ENCODE results near the gene ACBD7.

Gene ACBD7

GRCh38 chr10:15084502-15084922 lies 4.1 kb downstream of the ACBD7 start:
- no peak for DNase-seq

- DNase-seq = no peak
Observed at GRCh38 chr10:15083674-15084501, 4.7 kb downstream of the ACBD7 start.

DNA sequence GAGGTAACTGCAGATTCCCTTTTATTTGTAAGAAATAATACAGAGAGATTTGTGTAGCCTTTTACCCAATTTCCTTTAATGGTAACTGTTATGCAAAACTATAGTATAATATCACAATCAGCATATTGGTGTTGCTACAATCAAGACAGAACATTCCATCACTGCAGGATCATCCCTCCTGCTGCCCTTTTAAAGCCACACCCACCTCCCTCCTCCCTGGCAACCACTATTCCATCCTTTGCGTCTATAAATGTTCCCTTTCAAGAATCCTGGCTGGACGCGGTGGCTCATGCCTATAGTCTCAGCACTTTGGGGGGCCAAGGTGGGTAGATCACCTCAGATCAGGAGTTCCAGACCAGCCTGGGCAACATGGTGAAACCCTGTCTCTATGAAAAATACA lies 13.2 kb downstream of the ACBD7 start:
- no peak for DNase-seq

GRCh38 chr10:15072358-15072757 lies 16.2 kb downstream of the ACBD7 start:
- DNase-seq = no peak

- DNase-seq = no peak
Observed at GRCh38 chr10:15069230-15069629, 19.3 kb downstream of the ACBD7 start.

DNA sequence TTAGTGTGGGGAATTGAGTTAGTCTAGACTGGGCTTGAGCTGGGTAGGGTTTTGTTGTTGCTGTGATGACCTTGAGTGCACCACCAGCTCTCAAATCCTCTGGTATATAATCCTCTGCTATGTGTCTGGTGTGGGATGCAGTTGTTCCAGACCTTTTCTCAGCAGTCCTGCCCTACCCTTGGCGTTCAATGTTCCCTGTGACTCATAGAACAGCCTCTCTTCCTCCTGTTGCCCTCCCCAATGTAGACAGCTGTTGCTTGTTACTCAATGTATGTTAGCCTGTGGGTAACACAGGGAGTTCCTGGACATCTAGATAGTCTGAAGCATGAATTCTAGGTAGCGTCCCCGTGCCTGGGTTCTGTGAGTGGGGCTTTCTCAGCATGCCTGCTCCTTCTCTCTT lies 19.8 kb downstream of the ACBD7 start:
- no peak for DNase-seq

DNA sequence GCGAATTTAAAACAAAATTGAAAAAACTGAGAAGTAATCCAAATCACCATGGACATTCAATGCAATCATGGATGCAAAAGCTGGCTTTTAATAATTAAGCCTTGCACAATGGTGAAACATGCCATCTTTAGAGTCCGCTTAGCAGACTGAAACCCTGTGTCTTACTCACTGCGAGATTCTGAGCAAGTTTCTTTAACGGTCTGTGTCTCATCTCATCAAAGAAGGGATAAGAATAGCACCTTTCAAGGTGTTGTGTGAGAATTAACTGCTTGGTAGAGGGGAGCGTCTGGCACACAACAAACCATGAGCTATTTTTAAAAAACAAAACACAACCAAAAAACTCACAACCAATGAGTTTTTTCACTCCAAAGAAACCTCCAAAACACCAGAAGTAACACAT lies 21.4 kb downstream of the ACBD7 start:
- no peak for DNase-seq

DNA sequence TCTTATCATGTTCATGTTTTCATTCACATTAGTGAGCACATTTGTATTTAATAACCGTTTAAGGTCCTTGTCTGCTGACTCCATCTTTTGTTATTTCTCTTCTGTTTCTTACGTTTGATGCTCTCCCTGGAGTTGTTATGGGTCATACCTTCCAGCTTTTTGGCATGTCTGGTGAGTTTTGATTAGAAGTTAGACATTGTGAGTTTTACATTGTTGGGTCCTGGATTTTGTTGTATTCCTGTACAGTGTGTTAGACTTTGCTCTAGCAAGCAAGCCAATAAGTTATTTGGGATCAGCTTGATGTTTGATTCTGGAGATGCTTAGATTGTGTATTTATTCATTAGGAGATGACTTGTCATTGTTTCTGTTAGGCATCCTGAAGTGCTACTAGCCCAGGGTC lies 27.9 kb downstream of the ACBD7 start:
- DNase-seq = no peak

DNA sequence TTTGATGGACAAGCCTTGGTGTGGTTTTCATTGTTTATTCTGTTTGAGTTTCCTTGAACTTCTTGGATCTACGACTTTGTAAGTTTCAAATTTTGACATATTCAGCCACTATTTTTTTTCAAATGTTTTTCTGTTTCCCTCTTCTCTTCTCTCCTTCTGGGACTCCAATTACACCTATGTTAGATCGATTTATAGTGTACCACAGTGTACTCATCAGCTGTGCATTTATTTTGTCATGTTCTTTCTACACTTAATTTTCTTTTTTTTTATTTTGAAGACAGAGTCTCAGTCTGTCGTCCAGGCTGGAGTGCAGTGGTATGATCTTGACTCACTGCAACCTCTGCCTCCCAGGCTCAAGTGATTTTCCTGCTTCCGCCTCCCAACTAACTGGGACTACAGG lies 28.7 kb downstream of the ACBD7 start:
- DNase-seq = no peak

GRCh38 chr10:15058689-15059088 lies 29.9 kb downstream of the ACBD7 start:
- DNase-seq = no peak

- DNase-seq = no peak
Observed at GRCh38 chr10:15053061-15053460, 35.5 kb downstream of the ACBD7 start.

DNA sequence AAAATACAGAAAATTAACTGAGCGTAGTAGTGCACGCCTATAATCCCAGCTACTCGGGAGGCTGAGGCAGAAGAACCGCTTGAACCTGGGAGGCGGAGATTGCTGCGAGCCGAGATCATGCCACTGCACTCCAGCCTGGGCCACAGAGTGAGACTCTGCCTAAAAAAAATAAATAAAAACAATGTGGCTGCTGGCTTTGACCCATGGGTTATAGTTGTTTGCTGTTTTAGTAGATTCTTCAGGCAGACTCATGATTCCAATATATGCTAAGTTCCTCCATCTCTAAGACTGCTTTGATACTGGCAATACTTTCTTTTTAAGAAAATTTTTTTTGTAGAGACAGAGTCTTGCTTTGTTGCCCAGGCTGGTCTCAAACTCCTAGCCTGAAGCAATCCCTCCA lies 36.5 kb downstream of the ACBD7 start:
- DNase-seq = no peak

- DNase-seq = no peak
Observed at GRCh38 chr10:15049533-15049932, 39.0 kb downstream of the ACBD7 start.

GRCh38 chr10:15046626-15047025 lies 42.0 kb downstream of the ACBD7 start:
- DNase-seq = no peak

DNA sequence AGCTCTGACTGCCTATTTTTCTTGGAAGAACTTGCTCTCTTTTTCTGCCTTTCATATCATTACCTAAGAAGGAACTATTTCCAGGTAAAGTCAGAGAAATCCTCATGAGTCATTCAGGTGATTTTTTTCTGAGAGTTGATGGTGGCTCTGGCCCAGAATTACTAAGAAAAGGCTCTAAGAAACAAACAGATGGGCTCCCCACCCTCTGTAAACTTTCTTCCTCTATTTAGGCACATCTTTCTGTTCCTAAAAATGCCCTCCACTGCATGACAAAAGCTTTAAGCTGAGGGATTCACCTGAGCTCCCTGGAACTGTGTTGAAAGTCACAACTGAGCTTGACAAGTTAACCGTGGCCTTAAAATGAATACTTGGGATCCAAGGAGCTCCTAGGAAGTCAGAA lies 43.2 kb downstream of the ACBD7 start:
- no peak for DNase-seq

DNA sequence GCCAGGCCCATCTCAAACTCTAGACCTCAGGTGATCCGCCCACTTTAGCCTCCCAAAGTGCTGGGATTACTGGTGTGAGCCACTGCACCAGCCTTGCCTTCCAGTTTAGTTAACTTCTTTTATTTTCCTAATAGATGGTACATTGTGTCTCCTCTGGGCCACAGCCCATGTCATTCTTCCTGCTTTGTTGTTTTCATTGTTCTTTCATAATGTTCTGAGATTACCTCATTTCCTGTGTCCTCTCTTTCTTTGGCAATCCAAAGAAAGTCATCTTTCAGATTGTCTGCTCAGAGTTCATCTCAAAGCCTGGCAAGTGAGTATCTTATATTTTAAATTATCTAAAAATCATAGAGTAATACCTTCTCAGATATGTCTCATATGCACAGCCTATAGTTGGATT lies 44.9 kb downstream of the ACBD7 start, which contains the start of gene OLAH:
TSS of gene OLAH (plus strand) at position 270 of the 400 bp plus-strand sequence. CDS start 3,346 bp downstream, outside the sequence.
- DNase-seq = no peak

GRCh38 chr10:15038416-15038815 lies 50.2 kb downstream of the ACBD7 start:
- no peak for DNase-seq

- DNase-seq = no peak
Observed at GRCh38 chr10:15037691-15038090, 50.9 kb downstream of the ACBD7 start.

DNA sequence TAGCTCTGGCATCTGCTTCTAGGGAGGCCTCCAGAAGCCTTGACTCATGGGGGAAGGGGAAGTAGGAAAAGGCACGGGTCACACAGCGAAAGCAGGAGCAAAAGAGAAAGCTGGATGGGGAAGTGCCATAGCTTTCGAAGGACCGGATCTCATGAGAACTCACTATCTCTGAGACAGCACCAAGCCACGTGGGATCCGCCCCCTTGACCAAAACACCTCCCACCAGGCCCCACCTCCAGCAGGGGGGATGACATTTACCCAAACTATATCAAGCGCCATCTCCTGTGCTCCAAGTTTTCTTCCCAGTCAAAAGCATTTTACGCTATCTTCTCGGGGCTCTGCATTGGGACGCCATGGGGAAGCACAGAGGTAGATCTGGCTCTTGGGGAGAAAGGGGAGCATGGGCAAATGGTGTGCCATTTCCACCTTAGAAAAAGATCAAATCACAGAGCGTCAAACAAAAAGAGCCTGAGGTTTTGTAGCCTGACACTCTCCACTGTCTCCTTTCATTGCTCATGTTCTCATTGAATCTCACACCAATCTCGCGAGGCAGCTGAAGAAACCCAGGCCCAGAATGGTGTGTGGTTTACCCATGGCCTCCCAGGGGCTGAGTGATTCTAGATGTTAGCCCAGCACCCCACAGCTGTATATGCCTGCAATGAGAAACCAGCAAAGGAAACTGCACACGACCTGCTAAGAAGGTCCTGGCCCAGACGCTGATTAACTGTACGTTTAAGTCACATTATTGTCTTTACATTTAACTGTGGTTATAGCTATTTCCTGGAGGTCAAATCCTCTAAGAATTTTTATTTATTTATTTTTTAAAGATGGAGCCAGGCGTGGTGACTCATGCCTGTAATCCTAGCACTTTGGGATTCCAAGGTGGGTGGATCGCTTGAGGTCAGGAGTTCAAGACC lies 52.9 kb downstream of the ACBD7 start:
- DNase-seq = peak; percentile 38

DNA sequence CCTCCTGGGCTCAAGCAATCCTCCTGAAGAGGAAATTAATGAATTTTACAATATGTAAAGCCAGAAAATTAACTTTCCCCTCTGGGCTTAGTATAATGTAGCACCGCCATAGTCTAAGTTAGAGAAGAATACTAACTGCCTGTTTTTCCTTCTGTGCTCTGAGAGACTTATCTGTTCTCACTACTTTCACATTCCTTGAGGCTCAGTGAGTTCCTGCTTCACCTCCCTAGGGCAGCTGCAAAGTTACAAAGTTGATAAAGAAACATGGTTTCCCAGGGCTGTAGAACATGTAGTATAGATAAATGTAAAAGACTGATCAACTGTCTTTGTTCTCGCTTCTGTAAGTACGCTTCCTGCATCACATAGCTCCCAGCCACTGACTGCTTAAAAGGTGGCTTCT lies 60.8 kb downstream of the ACBD7 start:
- DNase-seq = no peak

Measured in SIG-M5 (cell line).